ENCODE data around the gene DGAT2.

DGAT2 gene

GRCh38 chr11:75800728-75801361 is 32.3 kb downstream of the DGAT2 start:
- Histone ChIP-seq H3K9me3 (ENCODE audit: severe bottlenecking) (no peaks in the 10 kb centered on the region), H3K36me3 (ENCODE audit: low read depth) (no peaks in the 10 kb centered on the region), H3K4me1 (ENCODE audit: insufficient read depth, poor library complexity, severe bottlenecking) (peaks cover 6% of the 10 kb centered on the region), H3K27me3 (ENCODE audit: insufficient read depth, poor library complexity, severe bottlenecking) (no peaks in the 10 kb centered on the region), H3K27ac (ENCODE audit: poor library complexity, severe bottlenecking) (no peak overlapping the region), H3K4me3 (ENCODE audit: severe bottlenecking) (no peak overlapping the region)
- no peak for TF ChIP-seq CTCF (IDR thresholded peaks at IDR 0.05; ENCODE audit: poor library complexity, severe bottlenecking)
- ATAC-seq (ENCODE audit: low read depth) (no peak), DNase-seq (ENCODE audit: low spot score) (peak; percentile 31)

- no peaks in the 10 kb centered on the region for H3K27me3 ChIP-seq (ENCODE audit: insufficient read depth, poor library complexity, severe bottlenecking)
- peaks cover 6% of the 10 kb centered on the region for H3K4me1 ChIP-seq (ENCODE audit: insufficient read depth, poor library complexity, severe bottlenecking)
- H3K9me3 ChIP-seq (ENCODE audit: severe bottlenecking): no peaks in the 10 kb centered on the region
- DNase-seq (ENCODE audit: low spot score) (peak; percentile 27), ATAC-seq (ENCODE audit: low read depth) (no peak)
- no peak overlapping the region for H3K27ac ChIP-seq (ENCODE audit: poor library complexity, severe bottlenecking)
- no peak for TF ChIP-seq CTCF (IDR thresholded peaks at IDR 0.05; ENCODE audit: poor library complexity, severe bottlenecking)
- H3K36me3 ChIP-seq (ENCODE audit: low read depth): no peaks in the 10 kb centered on the region
- no peak overlapping the region for H3K4me3 ChIP-seq (ENCODE audit: severe bottlenecking)
Observed at GRCh38 chr11:75801362-75802020, 32.9 kb downstream of the DGAT2 start.

GRCh38 chr11:75802021-75802912 is 33.7 kb downstream of the DGAT2 start:
- H3K4me1 ChIP-seq (ENCODE audit: insufficient read depth, poor library complexity, severe bottlenecking): peaks cover 6% of the 10 kb centered on the region
- no peak for TF ChIP-seq CTCF (IDR thresholded peaks at IDR 0.05; ENCODE audit: poor library complexity, severe bottlenecking)
- H3K27me3 ChIP-seq (ENCODE audit: insufficient read depth, poor library complexity, severe bottlenecking): no peaks in the 10 kb centered on the region
- no peaks in the 10 kb centered on the region for H3K9me3 ChIP-seq (ENCODE audit: severe bottlenecking)
- no peak overlapping the region for H3K4me3 ChIP-seq (ENCODE audit: severe bottlenecking)
- peak; percentile 35 for DNase-seq (ENCODE audit: low spot score)
- no peaks in the 10 kb centered on the region for H3K36me3 ChIP-seq (ENCODE audit: low read depth)
- no peak overlapping the region for H3K27ac ChIP-seq (ENCODE audit: poor library complexity, severe bottlenecking)
- ATAC-seq (ENCODE audit: low read depth): no peak

- Histone ChIP-seq H3K27me3 (ENCODE audit: insufficient read depth, poor library complexity, severe bottlenecking) (no peaks in the 10 kb centered on the region), H3K9me3 (ENCODE audit: severe bottlenecking) (no peaks in the 10 kb centered on the region), H3K4me3 (ENCODE audit: severe bottlenecking) (no peak overlapping the region), H3K4me1 (ENCODE audit: insufficient read depth, poor library complexity, severe bottlenecking) (no peaks in the 10 kb centered on the region), H3K36me3 (ENCODE audit: low read depth) (no peaks in the 10 kb centered on the region), H3K27ac (ENCODE audit: poor library complexity, severe bottlenecking) (no peak overlapping the region)
- DNase-seq (ENCODE audit: low spot score) (peak; percentile 28), ATAC-seq (ENCODE audit: low read depth) (peak; percentile 84)
- TF ChIP-seq CTCF (IDR thresholded peaks at IDR 0.05; ENCODE audit: poor library complexity, severe bottlenecking): peak; percentile 83
Observed at GRCh38 chr11:75802913-75803820, 34.6 kb downstream of the DGAT2 start.
